Activated CD8-positive, alpha-beta memory T cell treated with anti-CD3 and anti-CD28 coated beads, Interleukin-2, amount 10 ng/mL, durations not matched to agents 7 days and 5 days (primary cell): ENCODE measurements around the gene DDX51. TPM values are rescaled to one million over a fixed set of nuclear protein-coding genes. Genes with fewer than 3 reads are reported as not detected.

Experiments used
- ATAC-seq: fragments of 150-1000 bp; cut with Tn5 transposase; one replicate; pipeline ENCODE4 v1.10.0; 2021; ENCODE audit warnings: moderate library complexity
- CTCF ChIA-PET: fragments of 350-600 bp; sonication (Branson Sonifier 250); formaldehyde crosslinking; loops from one replicate; lab custom pipeline; 2021; ENCODE audit warnings: antibody characterized with exemption; lab: Charles Lee
- DNase-seq: peaks from one replicate; pipeline ENCODE4 v3.0.0-alpha.2; 2020
- H3K27ac Mint-ChIP-seq: one replicate; pipeline ENCODE4 v1.8.0; 2021; ENCODE audit warnings: mild to moderate bottlenecking, mixed read lengths
- H3K27me3 Mint-ChIP-seq: one replicate; pipeline ENCODE4 v1.8.0; 2021; ENCODE audit warnings: mixed read lengths
- H3K36me3 Mint-ChIP-seq: one replicate; pipeline ENCODE4 v1.8.0; 2021; ENCODE audit warnings: mild to moderate bottlenecking, mixed read lengths
- H3K4me1 Mint-ChIP-seq: one replicate; pipeline ENCODE4 v1.8.0; 2021; ENCODE audit warnings: mixed read lengths
- H3K4me3 Mint-ChIP-seq: one replicate; pipeline ENCODE4 v1.8.0; 2021; ENCODE audit warnings: mild to moderate bottlenecking, moderate library complexity, mixed read lengths
- H3K9me3 Mint-ChIP-seq: one replicate; pipeline ENCODE4 v1.8.0; 2022; ENCODE audit warnings: low read depth, mixed read lengths
- total RNA-seq, 2 experiments: library from RNA; stranded (reverse); gene quantifications; one replicate each; pipeline ENCODE4 v1.2.3, GENCODE V29; 2021

DDX51 gene
- total RNA-seq, 2 experiments from 2014 or later, result 24.4 to 30.5 TPM

- Mint-ChIP-seq H3K27ac (no peak overlapping the region), H3K4me3 (no peak overlapping the region), H3K9me3 (peaks cover 10% of the 10 kb centered on the region), H3K4me1 (peaks cover 13% of the 10 kb centered on the region), H3K27me3 (no peaks in the 10 kb centered on the region), H3K36me3 (peaks cover 48% of the 10 kb centered on the region)
- CTCF ChIA-PET, result no interaction called here
- DNase-seq, result no peak
- ATAC-seq, result no peak
Observed at GRCh38 chr12:132094269-132094891, 49.7 kb downstream of the DDX51 start.

GRCh38 chr12:132089407-132089910, 54.7 kb downstream of the DDX51 start:
- no peak for DNase-seq
- Mint-ChIP-seq H3K9me3 (no peaks in the 10 kb centered on the region), H3K27ac (no peak overlapping the region), H3K27me3 (no peaks in the 10 kb centered on the region), H3K4me1 (peaks cover 24% of the 10 kb centered on the region), H3K4me3 (no peak overlapping the region), H3K36me3 (peaks cover 36% of the 10 kb centered on the region)
- CTCF ChIA-PET, result interaction anchor here (0.5 kb wide), 1 partner anchor 242 kb away, joined by 4 read pairs; no protein-coding TSS in a partner anchor
- ATAC-seq, result no peak

Other genes with a start within 250 kb of the DDX51 start
- gene ULK1, start 249.7 kb downstream of the DDX51 start, total RNA-seq, result 10 to 100 TPM; 20.2 to 24.4 TPM
- gene PUS1, start 215.0 kb downstream of the DDX51 start, total RNA-seq, result 10 to 100 TPM; 64.2 to 69.3 TPM
- gene EP400, start 194.4 kb downstream of the DDX51 start, total RNA-seq, result 10 to 100 TPM; 54.1 to 68.0 TPM
- gene NOC4L, start 138 bp upstream of the DDX51 start, total RNA-seq, result 10 to 100 TPM; 38.0 to 42.9 TPM
- gene GALNT9, start 185.3 kb upstream of the DDX51 start, total RNA-seq, result not detected